ENCODE measurements around the gene DCTN5.

The DCTN5 gene

DNA sequence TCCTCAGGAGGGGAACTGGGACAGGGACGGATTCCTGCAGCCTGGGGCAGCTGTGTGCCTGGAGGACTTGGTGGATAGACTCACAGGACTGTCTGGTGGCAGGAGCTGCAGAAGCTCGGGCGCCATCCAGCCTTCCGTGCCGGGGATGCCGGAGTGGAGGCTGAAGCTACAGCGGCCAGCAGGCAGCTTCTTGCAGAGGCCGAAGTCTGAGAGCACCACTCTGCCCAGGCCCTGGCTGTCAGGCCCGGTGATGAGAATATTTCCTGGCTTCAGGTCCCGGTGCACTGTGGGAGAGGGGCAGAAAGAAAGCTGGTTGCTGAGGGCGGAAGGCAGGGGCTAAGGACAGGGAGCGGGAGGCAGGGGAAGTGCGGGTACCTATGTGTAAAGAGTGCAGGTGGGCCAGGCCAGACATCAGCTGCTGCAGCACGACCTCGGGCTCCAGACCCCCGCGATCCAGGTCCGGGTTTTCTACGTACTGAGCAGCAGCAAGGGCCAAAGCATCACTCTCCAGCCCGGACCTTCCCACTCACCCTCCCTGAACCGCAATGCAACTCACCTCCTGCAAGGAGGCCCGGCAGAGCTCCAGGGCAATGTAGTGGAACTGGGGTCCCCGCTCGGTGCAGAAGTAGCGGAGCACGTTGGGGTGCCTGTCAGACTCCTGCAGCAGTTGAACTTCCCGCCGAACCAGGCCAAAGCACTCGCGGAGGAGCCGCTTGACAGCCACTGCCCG, 53.5 kb downstream of the DCTN5 start:
- no peak for DNase-seq (ENCODE audit: low read depth)
- TF ChIP-seq, protein P1, sequence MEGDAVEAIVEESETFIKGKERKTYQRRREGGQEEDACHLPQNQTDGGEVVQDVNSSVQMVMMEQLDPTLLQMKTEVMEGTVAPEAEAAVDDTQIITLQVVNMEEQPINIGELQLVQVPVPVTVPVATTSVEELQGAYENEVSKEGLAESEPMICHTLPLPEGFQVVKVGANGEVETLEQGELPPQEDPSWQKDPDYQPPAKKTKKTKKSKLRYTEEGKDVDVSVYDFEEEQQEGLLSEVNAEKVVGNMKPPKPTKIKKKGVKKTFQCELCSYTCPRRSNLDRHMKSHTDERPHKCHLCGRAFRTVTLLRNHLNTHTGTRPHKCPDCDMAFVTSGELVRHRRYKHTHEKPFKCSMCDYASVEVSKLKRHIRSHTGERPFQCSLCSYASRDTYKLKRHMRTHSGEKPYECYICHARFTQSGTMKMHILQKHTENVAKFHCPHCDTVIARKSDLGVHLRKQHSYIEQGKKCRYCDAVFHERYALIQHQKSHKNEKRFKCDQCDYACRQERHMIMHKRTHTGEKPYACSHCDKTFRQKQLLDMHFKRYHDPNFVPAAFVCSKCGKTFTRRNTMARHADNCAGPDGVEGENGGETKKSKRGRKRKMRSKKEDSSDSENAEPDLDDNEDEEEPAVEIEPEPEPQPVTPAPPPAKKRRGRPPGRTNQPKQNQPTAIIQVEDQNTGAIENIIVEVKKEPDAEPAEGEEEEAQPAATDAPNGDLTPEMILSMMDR (conservative IDR thresholded peaks at IDR 0.05; ENCODE audit: low read depth, low read length), result no peak

DNA sequence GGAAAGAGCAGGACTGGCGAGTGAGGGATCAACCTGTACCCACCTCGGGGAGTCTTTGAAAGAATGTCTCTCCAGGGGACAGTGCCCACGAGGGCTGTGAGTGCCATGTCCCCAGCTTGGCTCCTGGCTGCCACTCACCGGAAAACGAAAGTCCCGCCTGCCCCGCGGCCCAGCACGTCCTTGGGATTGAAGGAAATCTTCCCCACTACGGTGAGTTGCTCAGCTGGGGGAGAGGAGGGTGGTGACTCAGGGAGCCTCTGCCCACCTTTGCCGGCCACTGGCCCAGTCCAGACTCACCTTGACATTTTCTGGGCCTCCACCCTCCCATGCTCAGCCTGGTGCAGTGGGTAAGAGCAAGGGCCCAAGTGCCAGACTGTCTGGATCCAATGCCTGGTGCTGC, 54.5 kb downstream of the DCTN5 start:
- no peak for DNase-seq (ENCODE audit: low read depth)
- H3K4me3 ChIP-seq (ENCODE audit: low read length), result no peak overlapping the region
- TF ChIP-seq, protein P1 (conservative IDR thresholded peaks at IDR 0.05; ENCODE audit: low read depth, low read length), result no peak

More for the DNA sequence above, 53.5 kb downstream of the DCTN5 start:
- peak overlapping the region; percentile 39 for H3K4me3 ChIP-seq (ENCODE audit: low read length)

DNA sequence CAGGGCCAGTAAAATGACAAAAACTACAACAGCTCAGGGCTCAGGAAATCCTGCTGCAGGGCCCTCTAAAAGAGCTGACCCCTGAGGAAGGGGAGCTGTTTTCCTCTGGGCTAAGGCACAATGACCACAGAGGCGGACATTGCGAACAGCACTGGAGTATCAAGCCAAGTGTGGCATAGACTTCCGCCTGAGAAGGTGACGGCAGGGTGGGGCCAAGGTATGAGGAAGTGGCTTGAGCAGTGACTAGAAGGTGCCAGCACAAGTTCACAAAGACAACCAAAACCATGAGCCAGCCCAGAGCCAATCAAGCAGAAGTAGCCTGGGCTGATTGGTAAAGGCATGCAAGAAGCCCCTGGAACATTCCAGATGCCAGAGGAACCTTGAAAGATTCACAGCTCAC, 57.8 kb downstream of the DCTN5 start:
- no peak for DNase-seq (ENCODE audit: low read depth)
- H3K4me3 ChIP-seq (ENCODE audit: low read length), result no peak overlapping the region
- TF ChIP-seq, protein P1 (conservative IDR thresholded peaks at IDR 0.05; ENCODE audit: low read depth, low read length), result no peak

DNA sequence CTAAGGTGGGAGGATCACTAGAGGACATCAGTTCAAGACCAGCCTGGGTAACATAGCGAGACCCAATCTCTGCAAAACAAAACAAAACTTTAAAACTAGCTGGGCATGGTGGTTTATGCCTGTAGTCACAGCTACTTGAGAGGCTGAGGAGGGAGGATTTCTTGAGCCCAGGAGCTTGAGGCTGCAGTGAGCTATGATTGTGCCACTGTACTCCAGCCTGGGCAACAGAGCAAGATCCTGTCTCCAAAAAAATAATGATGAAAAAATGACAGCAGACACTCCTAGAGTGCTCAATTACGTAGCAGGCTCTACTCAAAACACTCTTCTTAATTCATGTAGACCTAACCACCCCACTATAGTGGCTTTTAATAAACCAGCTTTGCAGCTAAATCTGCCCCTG, 58.8 kb downstream of the DCTN5 start:
- no peak for DNase-seq (ENCODE audit: low read depth)
- TF ChIP-seq, protein P1 (conservative IDR thresholded peaks at IDR 0.05; ENCODE audit: low read depth, low read length), result no peak
- no peak overlapping the region for H3K4me3 ChIP-seq (ENCODE audit: low read length)

DNA sequence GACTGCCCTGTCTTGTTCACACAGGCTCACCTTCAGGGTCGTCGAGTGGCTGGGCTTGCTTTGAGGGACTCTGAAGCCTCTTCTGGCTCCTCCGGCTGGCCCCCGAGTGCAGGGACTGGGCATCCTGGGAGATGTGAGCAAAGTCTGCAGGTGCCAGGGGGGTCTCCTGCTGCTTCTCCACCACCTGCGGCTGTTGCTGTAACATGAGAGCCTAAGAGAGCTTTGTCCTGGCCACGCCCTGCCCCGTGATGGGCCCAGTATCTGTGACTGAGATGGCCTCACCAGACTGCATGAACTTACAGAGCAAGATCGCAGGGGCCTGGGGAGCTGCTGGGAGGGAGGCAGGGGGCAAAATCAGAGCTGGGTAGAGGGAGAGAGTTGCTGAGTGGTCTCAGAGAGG, 59.2 kb downstream of the DCTN5 start:
- TF ChIP-seq, protein P1 (conservative IDR thresholded peaks at IDR 0.05; ENCODE audit: low read depth, low read length), result no peak
- no peak overlapping the region for H3K4me3 ChIP-seq (ENCODE audit: low read length)
- no peak for DNase-seq (ENCODE audit: low read depth)

DNA sequence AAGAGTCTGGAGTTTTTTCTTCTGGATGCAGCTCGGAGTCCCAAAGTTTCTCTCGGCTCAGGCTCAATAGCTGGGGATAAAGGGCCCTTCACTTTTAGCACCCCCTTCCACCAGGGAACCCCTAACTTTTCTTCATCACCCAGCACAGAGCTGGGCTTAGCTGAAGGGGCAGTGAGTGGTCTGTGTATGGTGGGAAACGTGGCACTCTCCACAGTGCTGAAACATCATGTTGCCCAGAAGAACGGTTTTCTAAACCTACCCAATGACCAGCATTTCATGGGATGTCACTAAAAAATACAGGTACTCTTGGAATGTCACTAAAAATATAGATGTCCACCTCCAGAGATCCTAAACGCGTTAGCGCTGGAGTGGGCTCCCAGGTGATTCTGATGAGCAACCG, 59.8 kb downstream of the DCTN5 start:
- no peak for DNase-seq (ENCODE audit: low read depth)
- no peak overlapping the region for H3K4me3 ChIP-seq (ENCODE audit: low read length)

DNA sequence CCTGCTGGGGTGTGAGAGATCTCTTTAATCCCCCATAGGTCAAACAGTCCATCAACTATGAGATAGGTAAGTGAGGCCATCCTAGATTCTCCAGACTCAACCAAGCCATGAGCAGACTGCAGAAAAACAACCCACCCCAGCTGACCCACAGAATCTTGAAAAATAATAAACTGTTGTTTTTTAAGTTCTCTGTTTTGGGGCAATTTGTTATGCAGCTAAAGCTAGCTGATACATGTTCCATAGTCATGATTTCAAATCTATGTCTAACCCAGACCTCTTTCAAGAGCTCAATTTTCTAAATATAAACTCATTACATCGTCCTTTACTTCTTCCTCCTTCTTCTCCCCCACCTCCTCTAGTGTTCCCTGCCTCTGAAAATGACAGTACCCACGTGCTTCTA, 61.7 kb downstream of the DCTN5 start:
- DNase-seq (ENCODE audit: low read depth), result no peak
- no peak overlapping the region for H3K4me3 ChIP-seq (ENCODE audit: low read length)
- TF ChIP-seq, protein P1 (conservative IDR thresholded peaks at IDR 0.05; ENCODE audit: low read depth, low read length), result no peak

More for the DNA sequence above, 59.8 kb downstream of the DCTN5 start:
- TF ChIP-seq, protein P1 (conservative IDR thresholded peaks at IDR 0.05; ENCODE audit: low read depth, low read length), result no peak

Measured in retinal pigment epithelial cell (primary cell).